DMS 273 treated with DMSO at 0.1 percent for 48 hours (cell line): Measurements from ENCODE around the gene APOB.

Experiments
- DNase-seq: peaks from one replicate; lab custom pipeline; 2025; lab: John Stamatoyannopoulos, UW

Gene APOB

GRCh38 chr2:21019000-21019677, 24.7 kb downstream of the APOB start:
- DNase-seq, result no peak

GRCh38 chr2:21018290-21018689, 25.6 kb downstream of the APOB start:
- DNase-seq, result no peak

- DNase-seq, result no peak
Observed at GRCh38 chr2:21017748-21018276, 26.1 kb downstream of the APOB start.

- no peak for DNase-seq
Observed at GRCh38 chr2:21015281-21015645, 28.6 kb downstream of the APOB start.

- DNase-seq, result no peak
Observed at GRCh38 chr2:21014364-21015280, 29.3 kb downstream of the APOB start.

GRCh38 chr2:21013043-21013816, 30.6 kb downstream of the APOB start:
- DNase-seq, result no peak

- no peak for DNase-seq
Observed at GRCh38 chr2:21012557-21012937, 31.3 kb downstream of the APOB start.

DNA sequence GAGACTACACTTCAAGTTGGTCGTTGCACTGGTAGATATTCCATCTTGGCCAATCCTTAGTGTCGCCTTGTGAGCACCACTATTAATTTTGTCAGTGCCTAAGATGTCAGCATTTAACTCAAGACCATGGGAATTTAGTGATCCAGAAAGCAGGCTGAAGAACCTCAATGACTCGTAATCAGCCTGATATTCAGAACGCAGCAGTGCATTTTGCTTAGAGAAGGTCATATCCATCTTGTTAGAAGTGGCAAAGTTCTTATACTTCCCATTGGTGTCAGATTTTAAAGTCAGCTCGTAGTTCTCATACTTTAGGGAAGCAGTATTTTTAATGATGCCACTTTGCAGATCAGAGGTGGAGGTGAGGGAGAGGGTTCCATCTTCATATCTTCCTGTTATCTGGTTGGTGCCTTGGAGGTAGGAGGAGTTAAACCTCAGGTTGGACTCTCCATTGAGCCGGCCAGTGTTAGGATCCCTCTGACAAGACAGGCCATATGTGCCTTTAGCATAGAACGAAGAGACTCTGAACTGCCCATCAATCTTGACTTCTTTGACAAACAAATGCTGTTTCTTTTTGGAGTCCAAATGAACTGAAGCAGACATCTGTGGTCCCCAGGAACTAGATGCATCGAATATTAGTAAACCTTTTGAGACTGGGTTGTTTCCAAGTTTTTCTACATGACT, 31.9 kb downstream of the APOB start:
- DNase-seq, result no peak

GRCh38 chr2:21011453-21011852, 32.4 kb downstream of the APOB start:
- no peak for DNase-seq

DNA sequence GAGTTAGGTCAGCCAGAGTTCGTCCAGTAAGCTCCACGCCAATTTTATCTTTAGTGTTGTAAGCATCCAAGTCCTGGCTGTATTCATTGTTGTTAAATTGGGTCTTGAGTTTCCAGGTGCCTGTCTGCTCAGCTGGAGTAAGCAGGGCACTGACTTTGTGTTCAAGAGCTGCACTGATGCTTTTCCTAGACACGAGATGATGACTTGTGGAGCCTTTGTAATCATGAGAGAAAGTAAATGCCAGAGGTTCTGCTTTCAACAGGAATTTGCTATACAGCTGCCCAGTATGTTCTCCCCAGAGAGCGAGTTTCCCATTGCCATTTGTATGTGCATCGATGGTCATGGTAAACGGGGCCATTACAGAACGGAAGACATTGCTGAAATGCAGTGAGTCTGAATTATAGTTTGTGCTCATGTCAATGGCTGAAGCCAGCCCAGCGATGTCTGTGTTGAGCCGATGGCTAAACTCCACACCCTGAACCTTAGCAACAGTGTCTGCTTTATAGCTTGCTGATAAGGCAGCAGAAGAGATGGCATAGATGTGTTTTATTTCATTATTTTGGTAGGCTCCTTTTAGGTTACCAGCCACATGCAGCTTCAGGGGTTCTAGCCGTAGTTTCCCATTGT, 32.9 kb downstream of the APOB start:
- no peak for DNase-seq

DNA sequence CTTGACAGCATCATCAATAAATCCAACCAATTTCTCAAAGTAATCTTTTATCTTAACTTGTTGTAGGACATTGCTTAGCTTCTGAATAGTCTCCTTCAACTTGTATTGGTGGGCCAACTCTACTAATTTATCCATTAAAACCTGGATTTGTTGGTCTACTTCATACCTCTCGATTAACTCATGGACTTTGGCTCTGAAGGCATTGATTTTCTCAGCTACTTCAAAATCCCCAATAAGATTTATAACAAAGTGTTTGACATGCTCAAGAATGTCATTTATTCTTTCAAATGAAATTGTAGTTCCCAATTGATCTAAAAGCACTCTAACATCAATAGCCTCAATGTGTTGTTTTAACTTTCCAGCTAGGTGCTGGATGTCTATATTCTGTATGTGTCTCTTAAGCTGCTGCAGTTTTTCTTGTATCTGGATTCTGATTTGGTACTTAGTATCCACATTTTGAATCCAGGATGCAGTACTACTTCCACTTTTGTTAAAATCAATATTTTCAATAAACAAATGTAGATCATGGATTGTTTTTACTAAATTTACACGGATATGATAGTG, 34.1 kb downstream of the APOB start:
- no peak for DNase-seq

DNA sequence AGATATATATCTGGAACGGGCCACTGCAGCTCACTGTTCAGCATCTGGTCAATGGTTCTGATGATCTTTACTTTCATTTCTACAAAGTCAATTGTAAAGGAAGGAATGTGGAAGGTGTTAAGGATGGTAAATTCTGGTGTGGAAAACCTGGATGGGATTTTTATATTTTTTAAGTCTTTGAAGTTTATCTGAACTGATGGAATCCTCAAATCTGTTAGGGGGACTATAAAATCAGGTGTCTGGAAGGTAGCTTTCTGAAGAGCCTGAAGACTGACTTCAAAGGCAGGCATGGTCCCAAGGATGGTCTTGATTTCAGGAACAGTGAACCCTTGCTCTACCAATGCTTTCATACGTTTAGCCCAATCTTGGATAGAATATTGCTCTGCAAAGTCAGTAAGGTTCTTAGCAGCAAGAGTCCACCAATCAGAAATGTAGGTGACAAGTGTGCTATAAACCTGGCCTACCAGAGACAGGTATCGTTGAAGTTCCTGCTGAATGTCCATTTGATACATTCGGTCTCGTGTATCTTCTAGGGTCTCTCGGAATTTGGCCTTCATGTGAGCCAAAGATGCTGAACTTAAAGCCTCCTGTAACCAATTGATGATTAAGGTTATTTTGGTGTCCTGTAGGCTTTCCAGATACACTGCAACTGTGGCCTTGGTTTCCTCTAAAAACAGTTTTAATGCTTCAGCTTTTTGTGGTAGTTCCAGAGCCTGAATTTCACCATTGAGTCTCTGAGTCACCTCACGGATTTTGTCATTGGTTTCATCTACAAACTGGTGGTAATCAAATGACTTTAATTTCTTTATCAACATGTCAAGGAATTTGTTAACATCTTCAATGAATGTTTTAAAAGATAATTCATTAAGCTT, 34.8 kb downstream of the APOB start:
- DNase-seq, result no peak

- DNase-seq, result no peak
Observed at GRCh38 chr2:21008014-21008789, 35.7 kb downstream of the APOB start.

- no peak for DNase-seq
Observed at GRCh38 chr2:21007129-21008013, 36.5 kb downstream of the APOB start.

GRCh38 chr2:21006423-21007128, 37.3 kb downstream of the APOB start:
- no peak for DNase-seq

DNA sequence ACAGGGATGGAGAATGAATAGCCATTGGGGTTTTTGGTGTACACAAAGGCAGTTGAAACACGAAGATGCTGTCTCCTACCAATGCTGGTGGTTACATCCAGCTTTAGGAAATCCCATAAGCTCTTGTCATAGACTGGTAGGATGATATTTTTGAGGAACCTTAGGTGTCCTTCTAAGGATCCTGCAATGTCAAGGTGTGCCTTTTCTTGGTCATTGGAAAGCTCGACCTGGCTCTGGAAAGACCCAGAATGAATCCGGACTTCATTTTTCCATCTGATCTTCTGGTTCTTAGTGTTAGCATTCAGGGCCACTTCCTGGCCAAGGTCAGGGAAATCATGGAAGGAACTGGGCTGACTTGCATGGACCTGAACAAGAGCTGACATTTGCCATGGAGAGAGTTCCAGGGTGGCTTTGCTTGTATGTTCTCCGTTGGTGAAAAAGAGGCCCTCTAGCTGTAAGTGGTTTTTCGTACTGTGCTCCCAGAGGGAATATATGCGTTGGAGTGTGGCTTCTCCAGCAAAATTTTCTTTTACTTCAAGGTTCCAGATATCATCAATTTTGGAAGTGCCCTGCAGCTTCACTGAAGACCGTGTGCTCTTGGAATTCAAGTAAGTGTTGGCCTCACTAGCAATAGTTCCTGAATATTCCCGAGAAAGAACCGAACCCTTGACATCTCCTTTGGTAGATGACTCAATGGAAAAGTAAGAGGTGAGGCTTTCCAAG, 38.0 kb downstream of the APOB start:
- DNase-seq, result no peak
